ENCODE data around the gene ZNF48.

Gene ZNF48

GRCh38 chr16:30437511-30438046, 42.4 kb downstream of the ZNF48 start:
- Histone ChIP-seq H3K9me3 (replicated peaks; ENCODE audit: insufficient read depth, low read length) (no peaks in the 10 kb centered on the region), H3K27ac (ENCODE audit: low read length) (no peak overlapping the region), H3K27me3 (replicated peaks; ENCODE audit: insufficient read depth, low read length) (no peaks in the 10 kb centered on the region), H4K20me1 (ENCODE audit: insufficient read depth, low read length) (no peaks in the 10 kb centered on the region), H3K4me3 (ENCODE audit: low read length) (no peak overlapping the region), H3K4me2 (ENCODE audit: low read depth, low read length) (no peak overlapping the region), H3K79me2 (ENCODE audit: low read length) (no peaks in the 10 kb centered on the region), H3K4me1 (ENCODE audit: low read length) (no peaks in the 10 kb centered on the region), H3K36me3 (replicated peaks; ENCODE audit: insufficient read depth, low read length) (no peaks in the 10 kb centered on the region), H3F3A (ENCODE audit: insufficient read depth, low read length) (no peaks in the 10 kb centered on the region), H3K9me2 (replicated peaks; ENCODE audit: insufficient read depth, low read length) (no peaks in the 10 kb centered on the region), H3K9ac (ENCODE audit: low read length) (no peak overlapping the region), H2AFZ (ENCODE audit: low read length) (no peak overlapping the region)
- TF ChIP-seq EZH2phosphoT487 (IDR thresholded peaks at IDR 0.05; ENCODE audit: low read length) = no peak
- TF ChIP-seq EZH2 (optimal IDR thresholded peaks at IDR 0.05; ENCODE audit: low read depth, low read length) = no peak
- no peak for TF ChIP-seq CTCF (IDR thresholded peaks at IDR 0.05; ENCODE audit: low read length)
- DNase-seq = no peak

- no peaks in the 10 kb centered on the region for H3F3A ChIP-seq (ENCODE audit: insufficient read depth, low read length)
Measured at GRCh38 chr16:30438835-30439234, 43.6 kb downstream of the ZNF48 start.

GRCh38 chr16:30439720-30440348, 44.6 kb downstream of the ZNF48 start:
- Histone ChIP-seq H3K9ac (ENCODE audit: low read length) (no peak overlapping the region), H3F3A (ENCODE audit: insufficient read depth, low read length) (no peaks in the 10 kb centered on the region), H3K27me3 (replicated peaks; ENCODE audit: insufficient read depth, low read length) (no peaks in the 10 kb centered on the region), H3K4me2 (ENCODE audit: low read depth, low read length) (no peak overlapping the region), H3K4me1 (ENCODE audit: low read length) (peaks cover 7% of the 10 kb centered on the region), H3K4me3 (ENCODE audit: low read length) (no peak overlapping the region), H3K9me3 (replicated peaks; ENCODE audit: insufficient read depth, low read length) (no peaks in the 10 kb centered on the region), H3K27ac (ENCODE audit: low read length) (no peak overlapping the region), H3K79me2 (ENCODE audit: low read length) (peaks cover 10% of the 10 kb centered on the region), H4K20me1 (ENCODE audit: insufficient read depth, low read length) (no peaks in the 10 kb centered on the region), H2AFZ (ENCODE audit: low read length) (no peak overlapping the region), H3K36me3 (replicated peaks; ENCODE audit: insufficient read depth, low read length) (no peaks in the 10 kb centered on the region), H3K9me2 (replicated peaks; ENCODE audit: insufficient read depth, low read length) (no peaks in the 10 kb centered on the region)
- TF ChIP-seq CTCF (IDR thresholded peaks at IDR 0.05; ENCODE audit: low read length) (no peak), EZH2phosphoT487 (IDR thresholded peaks at IDR 0.05; ENCODE audit: low read length) (no peak), EZH2 (optimal IDR thresholded peaks at IDR 0.05; ENCODE audit: low read depth, low read length) (no peak)
- DNase-seq = no peak

More at GRCh38 chr16:30438835-30439234, 43.6 kb downstream of the ZNF48 start:
- Histone ChIP-seq H3K9me3 (replicated peaks; ENCODE audit: insufficient read depth, low read length) (no peaks in the 10 kb centered on the region), H3K4me1 (ENCODE audit: low read length) (no peaks in the 10 kb centered on the region), H3K79me2 (ENCODE audit: low read length) (no peaks in the 10 kb centered on the region; the same call in 1 of the 2 replicates), H3K9ac (ENCODE audit: low read length) (no peak overlapping the region), H3K36me3 (replicated peaks; ENCODE audit: insufficient read depth, low read length) (no peaks in the 10 kb centered on the region), H3K4me3 (ENCODE audit: low read length) (no peak overlapping the region), H3K27me3 (replicated peaks; ENCODE audit: insufficient read depth, low read length) (no peaks in the 10 kb centered on the region), H3K4me2 (ENCODE audit: low read depth, low read length) (no peak overlapping the region), H3K27ac (ENCODE audit: low read length) (no peak overlapping the region), H2AFZ (ENCODE audit: low read length) (no peak overlapping the region), H3K9me2 (replicated peaks; ENCODE audit: insufficient read depth, low read length) (no peaks in the 10 kb centered on the region), H4K20me1 (ENCODE audit: insufficient read depth, low read length) (no peaks in the 10 kb centered on the region)
- TF ChIP-seq EZH2phosphoT487 (IDR thresholded peaks at IDR 0.05; ENCODE audit: low read length) (no peak), CTCF (IDR thresholded peaks at IDR 0.05; ENCODE audit: low read length) (no peak), EZH2 (optimal IDR thresholded peaks at IDR 0.05; ENCODE audit: low read depth, low read length) (no peak)
- no peak for DNase-seq
